GM18873 (cell line): ENCODE results near the gene CADM4.
"Not testable (repeated sequence)": the region's sequence is repeated elsewhere in the genome, so short reads cannot be mapped to it uniquely, and the experiment has no call there.

Source experiments
- ATAC-seq: cut with Tn5 transposase; IDR thresholded peaks from one replicate; pipeline ENCODE4 v1.9.1; 2021; ENCODE audit warnings: mild to moderate bottlenecking, moderate library complexity, moderate number of reproducible peaks; ENCODE audit not compliant: unreplicated experiment, low FRiP score

CADM4 gene, protein sequence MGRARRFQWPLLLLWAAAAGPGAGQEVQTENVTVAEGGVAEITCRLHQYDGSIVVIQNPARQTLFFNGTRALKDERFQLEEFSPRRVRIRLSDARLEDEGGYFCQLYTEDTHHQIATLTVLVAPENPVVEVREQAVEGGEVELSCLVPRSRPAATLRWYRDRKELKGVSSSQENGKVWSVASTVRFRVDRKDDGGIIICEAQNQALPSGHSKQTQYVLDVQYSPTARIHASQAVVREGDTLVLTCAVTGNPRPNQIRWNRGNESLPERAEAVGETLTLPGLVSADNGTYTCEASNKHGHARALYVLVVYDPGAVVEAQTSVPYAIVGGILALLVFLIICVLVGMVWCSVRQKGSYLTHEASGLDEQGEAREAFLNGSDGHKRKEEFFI

DNA sequence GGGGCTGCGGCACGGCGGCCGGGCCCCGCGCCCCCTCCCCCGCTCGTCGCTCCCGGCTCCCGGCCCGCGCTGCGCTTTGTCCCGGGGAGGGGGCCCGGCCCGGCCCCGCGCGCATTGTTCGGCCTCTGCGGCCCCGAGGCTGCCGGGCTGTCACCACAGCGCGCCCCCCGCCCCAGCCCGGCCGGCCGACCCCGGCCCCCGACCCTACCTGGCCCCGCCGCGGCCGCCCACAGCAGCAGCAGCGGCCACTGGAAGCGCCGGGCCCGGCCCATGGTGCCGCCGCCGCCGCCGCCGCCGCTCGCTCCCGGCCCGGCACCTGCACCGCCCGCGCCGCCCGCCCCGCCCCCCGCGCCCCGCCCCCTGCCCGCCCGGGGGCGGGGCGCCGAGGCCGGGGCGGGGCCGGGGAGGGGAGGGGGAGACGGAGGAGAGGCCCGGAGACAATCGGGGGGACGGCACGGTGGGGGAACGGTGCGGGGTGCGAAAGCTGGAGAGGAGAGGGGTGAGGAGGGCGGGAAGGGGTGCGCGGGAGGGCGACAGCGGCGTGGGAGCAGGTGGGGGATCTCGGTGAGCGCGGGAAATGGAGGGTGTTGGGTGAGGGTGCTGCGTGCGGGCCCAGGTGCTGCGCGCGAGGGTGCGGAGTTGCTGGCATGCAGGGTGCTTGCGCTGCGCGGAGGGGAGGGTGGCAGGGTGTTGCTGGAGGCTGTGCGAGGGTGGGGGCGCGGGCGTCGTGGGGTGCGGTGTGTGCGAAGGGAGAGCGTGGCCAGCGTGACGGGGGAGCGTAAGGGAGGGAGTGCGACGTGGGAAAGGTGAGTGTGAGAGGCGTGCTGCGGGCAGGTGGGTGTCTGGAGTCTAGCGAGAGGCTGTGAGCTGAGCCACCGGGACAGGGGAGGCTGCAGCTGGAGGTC is at the start of gene CADM4:
TSS of gene CADM4 (minus strand) at position 332 of the 905 bp plus-strand sequence. CDS start at position 272, 60 bp downstream.
- ATAC-seq: no peak

DNA sequence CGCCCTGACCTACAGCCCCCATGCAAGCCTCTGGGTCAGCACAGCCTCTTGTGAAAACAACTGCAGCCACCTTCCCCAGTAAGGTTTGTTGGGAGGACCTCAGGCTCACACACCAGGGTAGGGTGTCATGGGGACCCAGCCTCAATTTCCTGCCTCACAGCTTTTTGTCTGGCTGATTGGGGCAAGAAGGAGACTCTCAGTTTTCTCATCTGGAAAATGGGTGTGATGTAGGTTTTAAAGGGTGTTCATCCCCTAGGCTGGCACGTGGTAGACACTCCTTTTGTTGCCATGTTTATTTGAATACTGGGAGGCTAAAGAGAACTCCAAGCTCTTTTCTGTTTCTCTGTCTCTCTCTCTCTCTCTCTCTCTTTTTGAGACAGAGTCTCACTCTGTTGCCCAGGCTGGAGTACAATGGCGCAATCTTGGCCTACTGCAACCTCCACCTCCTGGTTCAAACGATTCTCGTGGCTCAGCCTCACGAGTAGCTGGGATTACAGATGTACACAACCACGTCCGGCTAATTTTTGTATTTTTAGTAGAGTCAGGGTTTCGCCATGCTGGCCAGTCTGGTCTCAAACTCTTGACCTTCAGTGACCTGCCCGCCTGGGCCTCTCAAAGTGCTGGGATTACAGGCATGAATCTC is 48.5 kb upstream of the CADM4 start:
- ATAC-seq: no peak

DNA sequence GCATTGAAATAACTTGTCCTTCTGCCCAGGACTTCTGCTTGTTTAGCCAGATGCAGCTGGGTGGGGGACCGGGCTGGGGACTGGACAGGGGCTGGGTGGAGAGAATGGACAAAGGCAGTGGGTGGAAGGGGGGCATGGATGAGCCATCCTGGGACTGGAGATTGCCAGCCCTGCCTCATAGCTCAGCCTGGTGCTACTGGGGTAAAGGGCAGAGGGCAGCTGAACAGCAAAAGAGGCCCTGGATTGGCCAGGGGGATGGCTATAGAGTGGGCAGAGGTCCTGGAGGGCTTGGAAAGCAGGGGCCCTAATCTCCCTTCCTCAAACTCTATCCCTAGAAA is 48.0 kb upstream of the CADM4 start:
- ATAC-seq: no peak

DNA sequence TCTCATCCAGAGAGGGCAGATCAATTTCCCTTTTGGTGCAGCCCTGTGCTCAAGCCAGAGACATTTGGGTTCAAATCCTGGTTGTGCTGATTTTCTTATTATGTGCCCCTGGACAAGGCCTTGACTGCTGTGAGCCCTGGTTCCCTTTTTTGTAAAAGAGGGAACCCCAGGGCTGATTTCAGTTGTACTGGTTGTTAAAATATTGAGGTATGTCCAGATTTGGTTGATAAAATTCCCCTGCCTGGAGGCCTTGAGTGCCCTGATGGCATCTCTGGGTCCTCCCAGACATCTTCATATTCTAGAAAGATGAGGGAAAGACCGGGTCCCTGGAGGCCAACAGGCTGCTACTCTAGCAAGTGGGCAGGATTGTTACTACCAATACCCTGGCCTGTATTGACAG is 44.7 kb upstream of the CADM4 start:
- no peak for ATAC-seq

DNA sequence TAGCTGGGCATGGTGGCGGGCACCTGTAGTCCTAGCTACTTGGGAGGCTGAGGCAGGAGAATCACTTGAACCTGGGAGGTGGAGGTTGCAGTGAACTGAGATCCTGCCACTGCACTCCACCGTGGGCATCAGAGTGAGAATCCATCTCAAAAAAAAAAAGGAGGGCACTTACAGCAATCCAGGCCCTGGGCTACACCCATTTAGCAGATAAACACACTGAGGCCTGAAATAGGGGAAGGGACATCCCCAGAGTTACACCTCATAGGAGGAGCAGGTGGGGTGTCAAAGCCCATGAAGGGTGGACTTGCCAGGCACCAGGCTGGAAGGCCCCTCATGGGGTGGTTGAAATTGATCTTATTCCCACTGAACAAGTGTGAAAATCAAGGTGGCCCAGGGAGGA is 44.3 kb upstream of the CADM4 start:
- no peak for ATAC-seq

DNA sequence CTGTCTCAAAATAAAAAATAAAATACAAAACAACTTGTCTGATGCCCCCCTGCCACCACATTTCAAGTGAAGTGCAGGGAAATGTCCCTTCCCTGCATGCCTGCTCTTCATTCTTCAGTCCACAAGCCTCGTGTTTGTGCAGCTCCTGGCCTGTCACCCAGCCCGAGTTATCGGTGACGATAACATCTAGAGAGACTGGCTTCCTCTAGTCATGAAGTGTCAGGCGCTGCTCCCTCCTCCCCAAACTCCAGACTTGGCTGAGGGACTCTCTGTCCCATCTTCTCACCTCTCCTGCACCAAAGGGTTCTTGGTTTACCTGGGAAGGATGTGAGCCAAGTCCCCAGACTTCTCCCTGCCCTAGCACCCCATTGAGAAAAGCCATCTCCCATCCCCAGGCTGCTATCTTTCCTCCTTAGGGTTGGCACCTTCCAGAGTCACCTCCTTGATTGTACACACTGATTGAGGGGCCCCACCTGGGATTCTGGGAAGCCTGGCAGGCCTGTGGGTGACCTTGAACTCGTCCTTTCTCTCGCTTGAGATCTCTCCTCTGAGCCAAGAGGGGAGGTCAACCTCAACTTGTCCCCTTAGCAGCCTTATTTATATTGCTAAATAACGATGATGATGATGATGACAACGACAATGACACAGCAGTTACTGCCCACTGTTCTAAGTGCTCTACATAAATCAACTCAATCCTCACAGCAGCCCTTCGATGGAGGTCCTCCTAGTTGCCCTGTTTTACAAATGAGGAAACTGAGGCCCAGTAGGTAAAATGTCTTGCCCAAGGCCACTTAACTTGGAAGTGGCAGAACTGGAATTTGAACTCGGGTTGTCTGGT is 43.4 kb upstream of the CADM4 start:
- no peak for ATAC-seq

DNA sequence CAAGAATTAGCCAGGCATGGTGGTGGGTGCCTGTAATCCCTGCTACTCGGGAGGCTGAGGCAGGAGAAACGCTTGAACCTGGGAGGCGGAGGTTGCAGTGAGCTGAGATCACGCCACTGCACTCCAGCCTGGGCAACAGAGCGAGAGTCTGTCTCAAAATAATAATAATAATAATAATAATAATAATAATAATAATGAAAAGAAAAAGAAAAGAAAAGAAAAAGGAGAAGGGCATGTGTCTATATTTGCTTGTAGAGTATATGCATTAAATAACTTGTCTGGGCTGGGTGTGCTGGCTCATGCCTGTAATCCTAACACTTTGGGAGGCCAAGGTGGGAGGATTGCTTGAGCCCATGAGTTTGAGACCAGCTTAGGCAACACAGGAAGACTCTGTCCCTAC is 42.6 kb upstream of the CADM4 start:
- not testable (repeated sequence) for ATAC-seq

DNA sequence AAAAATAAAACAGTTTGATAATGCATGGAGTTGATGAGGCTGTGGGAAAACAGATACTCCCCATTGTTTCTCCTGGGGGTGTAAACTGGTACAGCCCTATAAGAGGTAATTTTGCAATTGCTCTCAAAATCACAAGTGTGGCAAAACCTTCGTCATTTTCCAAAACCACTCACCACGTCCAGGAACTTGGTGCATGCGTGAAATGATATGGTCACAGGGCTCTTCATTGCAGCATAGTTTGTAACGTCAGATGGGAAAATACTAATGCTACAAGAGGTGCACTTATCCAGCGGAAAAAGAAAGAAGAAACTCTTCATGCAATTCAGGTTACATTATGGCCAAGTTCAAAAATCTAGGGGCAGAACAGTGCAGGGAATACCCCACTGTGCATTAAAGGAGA is 42.2 kb upstream of the CADM4 start:
- no peak for ATAC-seq

DNA sequence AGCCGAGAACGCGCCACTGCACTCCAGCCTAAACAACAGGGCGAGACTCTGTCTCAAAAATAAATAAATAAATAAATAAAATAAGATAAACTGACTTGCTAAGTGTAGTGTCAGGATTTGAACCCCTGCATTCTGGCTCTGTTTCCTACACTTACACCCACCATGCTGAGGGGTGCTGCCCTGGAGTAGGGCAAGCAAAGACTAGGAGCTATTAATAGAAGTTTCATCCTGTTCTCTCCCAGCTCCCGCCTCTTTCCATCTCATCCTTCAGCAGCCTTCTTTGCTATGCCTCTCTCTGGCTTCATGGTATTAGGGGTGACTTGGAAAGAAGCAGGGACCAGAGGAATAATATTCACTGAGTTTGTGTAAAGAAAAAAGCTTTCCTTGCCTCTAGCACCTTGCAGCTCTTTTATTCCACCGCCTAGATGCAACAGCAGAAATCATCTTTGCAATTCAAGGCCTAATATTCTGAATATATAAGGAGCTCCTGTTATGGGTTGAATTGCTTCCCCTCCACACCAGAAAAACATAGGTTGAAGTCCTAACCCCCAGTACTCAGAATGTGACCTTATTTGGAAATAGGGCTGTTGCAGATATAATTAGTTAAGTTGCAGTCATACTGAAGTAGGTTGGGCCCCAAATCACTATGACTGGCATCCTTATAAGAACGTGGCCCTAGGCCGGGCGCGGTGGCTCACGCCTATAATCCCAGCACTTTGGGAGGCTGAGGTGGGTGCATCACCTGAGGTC is 39.0 kb upstream of the CADM4 start:
- ATAC-seq: no peak

DNA sequence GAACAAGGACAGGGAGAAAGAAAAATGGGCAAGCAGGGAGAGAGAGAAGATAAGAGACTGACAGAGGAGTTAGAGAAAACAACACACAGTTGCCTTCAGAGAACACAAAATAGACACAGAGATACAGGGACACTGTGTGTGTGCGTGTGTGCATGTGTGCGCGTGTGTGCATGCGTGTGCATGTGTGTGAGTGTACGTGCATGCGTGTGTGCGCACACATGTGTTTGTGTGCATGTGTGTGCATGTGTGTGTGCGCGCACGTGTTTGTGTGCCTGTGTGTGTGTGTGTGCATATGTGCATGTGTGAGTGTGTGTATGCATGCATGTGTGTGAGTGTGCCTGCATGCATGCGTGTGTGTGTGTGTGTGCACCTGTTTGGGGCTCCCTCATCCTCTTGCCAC is 36.3 kb upstream of the CADM4 start:
- ATAC-seq: no peak

DNA sequence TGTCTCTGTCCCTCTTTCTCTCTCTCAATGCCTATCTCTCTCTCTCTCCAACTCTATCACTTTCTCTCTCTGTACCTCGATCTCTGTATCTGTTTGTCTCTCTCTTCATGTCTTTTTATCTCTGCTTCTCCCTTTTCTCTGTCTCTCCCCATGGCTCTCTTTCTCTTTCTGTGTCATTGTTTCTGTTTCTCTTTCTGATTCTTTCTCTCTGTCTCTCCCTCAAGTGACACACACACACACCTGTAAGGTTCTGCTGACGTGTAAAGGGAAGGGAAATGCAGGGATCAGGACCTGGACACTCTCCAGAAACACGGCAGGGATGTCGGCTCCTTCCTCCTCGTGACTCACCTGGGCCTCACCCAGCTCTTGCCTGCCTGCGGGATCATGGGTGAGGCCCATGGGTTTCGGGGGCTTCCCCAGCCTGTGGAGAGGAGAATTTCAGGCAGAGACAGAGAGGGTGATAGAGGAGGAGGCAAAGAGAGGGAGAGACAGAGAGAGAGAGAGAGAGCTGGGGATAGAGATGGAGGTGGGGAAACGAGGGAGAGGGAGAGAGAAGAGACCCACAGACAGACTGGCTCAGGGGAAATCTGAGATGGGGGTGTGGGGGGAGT is 35.7 kb upstream of the CADM4 start:
- ATAC-seq: no peak

DNA sequence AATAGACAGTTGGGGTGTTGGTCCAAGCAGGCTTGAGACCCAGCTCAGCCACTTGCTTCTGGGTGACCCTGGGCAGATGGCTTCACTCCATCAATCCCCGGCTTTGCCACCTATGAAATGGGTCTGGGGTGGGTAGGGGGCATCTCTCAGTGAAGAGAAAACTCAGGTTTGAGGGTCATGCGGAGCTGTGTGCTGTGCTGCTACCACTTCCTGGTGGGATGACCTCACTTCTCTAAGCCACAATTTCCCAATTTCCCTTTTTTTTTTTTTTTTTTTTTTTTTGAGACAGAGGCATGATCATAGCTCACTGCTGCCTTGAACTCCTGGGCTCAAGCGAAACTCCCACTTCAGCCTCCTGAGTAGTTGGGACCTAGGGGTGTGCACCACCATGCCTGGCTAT is 34.9 kb upstream of the CADM4 start:
- ATAC-seq: no peak

DNA sequence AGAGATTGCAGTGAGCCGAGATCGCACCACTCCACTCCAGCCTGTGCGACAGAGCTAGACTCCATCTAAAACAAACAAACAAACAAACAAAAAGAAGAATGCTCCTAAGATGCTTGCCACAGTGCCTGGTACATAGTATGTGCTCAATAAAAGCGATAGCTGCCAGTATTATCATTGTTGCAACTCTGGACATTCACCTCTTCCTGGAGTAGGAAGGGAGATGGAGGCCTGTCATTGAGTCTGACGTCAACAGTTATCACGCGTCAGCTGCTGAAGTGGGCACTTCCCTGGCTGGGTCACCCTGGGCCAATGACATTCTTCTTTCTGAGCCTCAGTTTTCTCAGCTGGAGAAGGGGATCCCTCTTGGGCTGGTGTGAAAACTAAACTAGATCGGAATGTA is 34.5 kb upstream of the CADM4 start:
- no peak for ATAC-seq

DNA sequence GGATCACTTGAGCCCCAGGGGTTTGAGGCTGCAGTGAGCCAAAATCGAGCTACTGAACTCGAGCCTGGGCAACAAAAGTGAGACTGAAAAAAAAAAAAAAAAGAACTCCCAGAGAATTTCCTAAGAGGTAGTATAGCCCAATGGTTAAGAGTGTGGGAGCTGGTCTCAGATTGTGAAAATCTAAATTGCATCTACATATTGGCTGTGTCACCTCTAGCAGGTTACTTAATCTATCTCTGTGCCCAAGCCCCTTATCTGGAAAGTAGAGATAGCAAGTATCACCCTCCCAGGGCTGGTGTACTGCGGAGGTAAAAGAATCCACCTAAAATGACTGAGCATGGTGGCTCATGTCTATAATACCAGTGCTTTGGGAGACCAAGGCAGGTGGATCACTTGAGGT is 34.0 kb upstream of the CADM4 start:
- no peak for ATAC-seq

DNA sequence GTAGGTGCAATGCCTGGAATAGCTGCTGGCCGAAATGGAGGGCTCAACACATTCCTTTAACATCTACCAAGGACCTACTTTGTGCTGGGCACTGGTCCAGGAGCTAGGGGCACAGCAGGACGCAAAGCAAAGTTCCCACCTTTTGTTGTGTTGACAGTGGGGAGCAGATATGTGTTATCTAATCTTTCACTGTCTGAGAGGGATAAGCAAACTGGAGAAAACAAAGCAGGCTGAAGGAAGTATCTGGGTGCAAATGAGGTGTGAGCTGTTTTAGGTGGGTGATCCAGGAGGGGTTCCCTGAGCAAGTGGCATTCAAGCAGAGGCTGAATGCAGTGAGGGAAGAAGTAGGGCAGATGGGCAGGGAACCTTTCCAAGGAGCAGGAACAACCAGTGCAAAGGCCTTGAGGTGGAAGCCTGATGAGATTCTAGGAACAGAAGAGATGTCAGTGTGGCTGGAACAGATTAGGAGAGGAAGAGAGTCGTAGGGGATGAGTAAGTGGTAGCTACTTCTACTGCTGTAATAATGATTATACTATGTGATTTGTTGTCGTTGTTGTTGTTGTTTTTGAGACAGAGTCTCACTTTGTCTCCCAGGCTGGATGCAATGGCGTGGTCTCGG is 32.5 kb upstream of the CADM4 start:
- ATAC-seq: no peak

DNA sequence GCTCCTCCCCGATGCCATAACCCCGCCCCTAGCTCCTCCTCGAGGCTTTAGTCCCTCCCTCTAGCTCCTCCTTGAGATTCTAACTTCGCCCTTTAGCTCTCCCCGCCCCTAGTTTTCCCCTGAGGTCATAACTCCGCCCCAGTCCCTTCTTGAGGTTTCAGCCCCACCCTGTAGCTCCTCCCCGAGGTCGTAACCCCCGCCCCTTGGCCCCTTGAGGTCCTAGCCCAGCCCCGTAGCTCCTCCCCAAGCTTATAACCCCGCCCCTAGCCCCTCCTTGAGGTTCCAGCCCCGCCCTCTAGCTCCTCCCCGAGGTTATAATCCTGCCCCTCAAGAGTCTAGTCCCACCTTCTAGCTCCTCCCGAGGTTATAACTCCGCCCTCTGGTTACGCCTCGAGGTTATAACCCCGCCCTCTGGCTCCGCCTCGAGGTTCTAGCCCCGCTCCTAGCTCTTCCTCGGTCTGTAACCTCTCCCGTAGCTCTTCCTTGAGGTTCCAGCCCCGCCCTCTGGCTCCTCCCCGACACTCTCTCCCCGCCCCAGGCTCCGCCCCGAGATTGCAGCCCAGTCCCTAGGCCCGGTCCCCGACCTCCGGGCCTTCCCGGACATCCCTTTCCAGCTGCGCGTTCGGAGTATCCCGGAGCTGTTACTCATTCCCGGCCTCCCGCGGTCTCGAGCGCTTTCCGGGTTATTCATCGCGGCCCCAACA is 28.9 kb upstream of the CADM4 start:
- ATAC-seq: peak; percentile 73

DNA sequence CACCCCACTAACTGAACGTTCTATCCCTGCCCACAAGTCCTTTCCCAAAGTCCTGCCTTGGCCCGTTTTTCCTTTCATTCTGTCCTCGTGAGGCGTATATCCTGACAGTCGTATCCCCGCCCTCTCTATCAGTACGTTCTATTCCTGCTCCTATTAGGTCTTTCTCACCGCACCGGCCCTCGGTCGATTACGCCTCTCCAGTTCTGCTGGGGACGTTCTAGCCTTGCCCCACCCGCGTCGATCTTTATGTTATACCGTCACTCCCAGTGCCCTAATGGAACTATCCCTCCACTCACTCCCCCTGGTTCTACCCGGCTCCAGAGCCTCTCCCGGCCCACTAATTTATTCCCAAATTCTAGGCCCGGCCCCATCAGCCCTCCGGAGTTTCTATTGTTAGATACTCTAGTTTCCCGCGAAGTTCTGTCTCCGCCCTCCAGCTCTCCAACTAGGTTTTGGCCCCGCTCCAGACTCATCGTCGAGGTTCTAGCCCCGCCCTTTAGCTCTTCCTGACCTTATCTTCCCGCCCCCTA is 28.3 kb upstream of the CADM4 start:
- ATAC-seq: no peak
